GM12878 (cell line): Measurements from ENCODE around the gene CD300LG. TPM values are rescaled to one million over a fixed set of nuclear protein-coding genes. Genes with fewer than 3 reads are reported as not detected.

Experiments used
- ATAC-seq: fragments of 200-7000 bp; cut with Tn5 transposase; 3 replicates; pipeline ENCODE4 v1.9.1; 2020; ENCODE audit warnings: mild to moderate bottlenecking, moderate library complexity
- BruUV-seq: library from RNA; stranded (reverse); fragments of 400-500 nt; replicated peaks from 2 replicates; lab custom pipeline; 2021; lab: Mats Ljungman, UMichigan
- CTCF ChIA-PET: fragments of 300-600 bp; sonication (Branson Sonifier 250); formaldehyde crosslinking; extraction: SDS; loops from one replicate; lab custom pipeline; 2021; ENCODE audit warnings: inconsistent platforms; lab: Yijun Ruan, JAX
- POLR2A ChIA-PET: fragments of 350-600 bp; formaldehyde crosslinking; extraction: SDS; loops from one replicate; lab custom pipeline; 2021; ENCODE audit warnings: inconsistent platforms; lab: Charles Lee
- RAD21 ChIA-PET: fragments of 300-600 bp; sonication (Branson Sonifier 250); formaldehyde crosslinking; loops from one replicate; lab custom pipeline; 2023; ENCODE audit warnings: antibody characterized with exemption; ENCODE audit not compliant: unreplicated experiment; lab: Charles Lee
- SMC1A ChIA-PET: fragments of 300-600 bp; sonication (Branson Sonifier 250); formaldehyde crosslinking; loops from one replicate; lab custom pipeline; 2023; ENCODE audit not compliant: unreplicated experiment, uncharacterized antibody; lab: Charles Lee
- DNase-seq: peaks from one replicate; pipeline ENCODE4 v3.0.0-alpha.2; 2011; ENCODE audit warnings: low read depth, low spot score
- FAIRE-seq: peaks from 3 replicates; lab custom pipeline; 2011; peaks lifted over from hg19 to GRCh38; lab: Jason Lieb, UNC
- H2AFZ ChIP-seq: 2 replicates; pipeline ENCODE4 v1.6.0; 2011; ENCODE audit warnings: low read depth, low read length, control low read depth; ENCODE audit not compliant: control insufficient read depth
- H3K27ac ChIP-seq: 2 replicates; pipeline ENCODE4 v1.5.1; 2011; ENCODE audit warnings: control low read depth; ENCODE audit not compliant: control insufficient read depth, insufficient read depth
- H3K27me3 ChIP-seq, 2 experiments: replicated peaks in 1 of 2; 2 replicates each; pipeline versions ENCODE4 v1.6.0 to v1.6.1; 2011; ENCODE audit warnings: low read length in 1 of 2; ENCODE audit not compliant: control insufficient read depth in 2 of 2, insufficient read depth in 2 of 2
- H3K36me3 ChIP-seq, 2 experiments: 2 replicates each; pipeline ENCODE4 v1.5.1; 2011; ENCODE audit warnings: low read length in 1 of 2; ENCODE audit not compliant: control insufficient read depth in 2 of 2, insufficient read depth in 2 of 2
- H3K4me1 ChIP-seq: 2 replicates; pipeline ENCODE4 v1.6.1; 2011; ENCODE audit warnings: mild to moderate bottlenecking, low read length, moderate library complexity, mixed read lengths; ENCODE audit not compliant: control insufficient read depth, insufficient read depth
- H3K4me2 ChIP-seq: 2 replicates; pipeline ENCODE4 v1.6.0; 2011; ENCODE audit warnings: control low read depth; ENCODE audit not compliant: control insufficient read depth, insufficient read depth
- H3K4me3 ChIP-seq: fragments of 200-600 bp; sonication (generic); 2 replicates; pipeline ENCODE4 v1.5.1; 2016
- H3K79me2 ChIP-seq: 2 replicates; pipeline ENCODE4 v1.6.0; 2011; ENCODE audit warnings: low read length; ENCODE audit not compliant: control insufficient read depth, insufficient read depth
- H3K9ac ChIP-seq: 2 replicates; pipeline ENCODE4 v1.8.0; 2011; ENCODE audit warnings: low read length, control low read depth, mixed read lengths; ENCODE audit not compliant: control insufficient read depth, insufficient read depth
- H3K9me3 ChIP-seq: replicated peaks from 3 replicates; pipeline ENCODE4 v1.5.1; 2011; ENCODE audit warnings: mild to moderate bottlenecking, low read length; ENCODE audit not compliant: control insufficient read depth, insufficient read depth
- H4K20me1 ChIP-seq: 2 replicates; pipeline ENCODE4 v1.6.0; 2011; ENCODE audit not compliant: control insufficient read depth, insufficient read depth
- ASH2L ChIP-seq: fragments of 300-600, 200-600 bp; sonication (generic); IDR thresholded peaks from 2 replicates; pipeline ENCODE4 v1.6.1; 2017; ENCODE audit warnings: low read depth, mild to moderate bottlenecking, borderline replicate concordance
- JUND ChIP-seq: IDR thresholded peaks from 2 replicates; pipeline ENCODE4 v1.6.1; 2012; ENCODE audit warnings: low read depth, mild to moderate bottlenecking, low read length, improper control_type of control experiment, moderate library complexity
- MTA3 ChIP-seq: IDR thresholded peaks from 2 replicates; pipeline ENCODE4 v1.6.1; 2012; ENCODE audit warnings: low read length, inconsistent platforms, borderline replicate concordance
- NRF1 ChIP-seq: conservative IDR thresholded peaks from 2 replicates; pipeline ENCODE4 v1.6.1; 2011; ENCODE audit warnings: mild to moderate bottlenecking, low read depth, low read length, improper control_type of control experiment
- USF2 ChIP-seq: IDR thresholded peaks from 2 replicates; pipeline ENCODE4 v1.6.1; 2011; ENCODE audit warnings: low read depth, low read length, improper control_type of control experiment, borderline replicate concordance
- ZSCAN29 ChIP-seq: fragments of 450-650 bp; IDR thresholded peaks from 2 replicates; pipeline ENCODE4 v1.6.1; 2017; ENCODE audit warnings: mild to moderate bottlenecking, moderate library complexity
- WGBS: methylation state at CpG from one replicate; pipeline ENCODE4 v1.1.6; 2016; ENCODE audit warnings: low lambda C conversion rate; ENCODE audit not compliant: insufficient replicate concordance, insufficient coverage; ENCODE audit errors: missing lambda C conversion rate; 5-methylcytosine and 5-hydroxymethylcytosine counted together
- in situ Hi-C: fragments of 300-500 bp; cut with MboI; formaldehyde crosslinking; loops from 9 replicates; pipeline ENCODE4 v1.14.3; 2018; ENCODE audit warnings: mixed read lengths
- intact Hi-C: fragments of 100-400 bp; cut with micrococcal nuclease; formaldehyde crosslinking; loops from one replicate; pipeline ENCODE4 v1.14.2; 2022; ENCODE audit not compliant: unreplicated experiment
- polyA plus RNA-seq, 11 experiments: library from polyadenylated mRNA; depleted of rRNA in 4 of 11; unstranded in 6 of 11; stranded (reverse) in 5 of 11; fragments of >200 nt; fragmentation: Nextera tagmentation in 4 of 11; fragmentation: Illumina TruSeq in 1 of 11; extraction: Ambion mirVana in 4 of 11; extraction: Trizol in 1 of 11; gene quantifications; 1 replicate in 1 of 11; 2 replicates in 10 of 11; pipeline versions ENCODE4 v1.2.1 to v1.2.3, GENCODE V29; 2011 to 2016; ENCODE audit warnings: inconsistent platforms in 2 of 11, missing spikeins in 2 of 11, low read depth in 1 of 11
- total RNA-seq, 4 experiments: library from RNA; depleted of rRNA in 3 of 4; stranded (reverse); fragments of >200 nt in 3 of 4; fragmentation: Illumina TruSeq in 1 of 4; extraction: Trizol in 1 of 4; gene quantifications; 2 replicates each; pipeline versions ENCODE4 v1.2.1 to v1.2.3, GENCODE V29; 2013 to 2021
- TF ChIP-seq, protein P1 (sequence below): fragments of 450-650 bp; IDR thresholded peaks from 2 replicates; pipeline ENCODE4 v1.6.1; 2017; ENCODE audit warnings: mild to moderate bottlenecking
- TF ChIP-seq, protein P2 (sequence below): fragments of 450-650 bp; IDR thresholded peaks from 2 replicates; pipeline ENCODE4 v1.6.1; 2016; ENCODE audit warnings: mild to moderate bottlenecking, moderate library complexity, borderline replicate concordance

Gene CD300LG
- total and polyA plus RNA-seq, 10 of the 15 experiments (the other 5 are each of a cell fraction or from before 2014, with no cell fraction given), result not detected

DNA sequence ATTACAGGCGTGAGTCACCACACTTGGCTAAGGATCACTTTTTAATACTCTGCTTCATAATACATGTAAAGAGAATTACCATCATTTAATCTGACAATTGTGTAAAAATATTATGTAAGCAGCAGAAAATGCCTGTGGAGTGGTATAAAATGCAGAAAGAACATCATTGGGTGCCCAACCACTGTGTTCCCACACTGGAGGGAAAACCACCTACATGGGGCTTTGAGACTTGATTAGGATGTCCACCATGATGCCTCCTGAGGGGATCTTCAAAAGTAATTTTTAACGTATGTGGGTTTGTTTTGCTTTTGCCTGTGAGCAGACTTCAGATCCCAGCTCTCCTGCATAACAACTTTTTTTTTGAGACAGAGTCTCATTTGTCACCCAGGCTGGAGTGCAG, 47.9 kb upstream of the CD300LG start:
- no peaks in the 10 kb centered on the region for H3K4me1 ChIP-seq
- no peaks in the 10 kb centered on the region for H3K79me2 ChIP-seq
- no peaks in the 10 kb centered on the region for H3K36me3 ChIP-seq
- H4K20me1 ChIP-seq, result no peaks in the 10 kb centered on the region
- no peak for ATAC-seq
- intact Hi-C loops (no loop called here), in situ Hi-C loops (no loop called here)
- no peak overlapping the region for H3K27ac ChIP-seq
- no peak overlapping the region for H3K9ac ChIP-seq
- SMC1A ChIA-PET, result interaction anchor here (1.5 kb wide), 1 partner anchor 9 kb away, joined by 3 read pairs; no protein-coding TSS in a partner anchor
- RAD21 ChIA-PET, result no interaction called here
- H3K4me2 ChIP-seq, result no peak overlapping the region
- FAIRE-seq, result no peak
- CTCF ChIA-PET, result interaction anchor here (0.8 kb wide), 1 partner anchor 1399 kb away, joined by 3 read pairs; no protein-coding TSS in a partner anchor
- 44% methylated on average over 2 of the region's 2 CpGs for WGBS
- H2AFZ ChIP-seq, result no peak overlapping the region
- no TSS peak for BruUV-seq
- POLR2A ChIA-PET, result no interaction called here
- TF ChIP-seq ASH2L, result no peak
- no peak for TF ChIP-seq NRF1
- no peak for TF ChIP-seq ZSCAN29
- TF ChIP-seq, protein P1, sequence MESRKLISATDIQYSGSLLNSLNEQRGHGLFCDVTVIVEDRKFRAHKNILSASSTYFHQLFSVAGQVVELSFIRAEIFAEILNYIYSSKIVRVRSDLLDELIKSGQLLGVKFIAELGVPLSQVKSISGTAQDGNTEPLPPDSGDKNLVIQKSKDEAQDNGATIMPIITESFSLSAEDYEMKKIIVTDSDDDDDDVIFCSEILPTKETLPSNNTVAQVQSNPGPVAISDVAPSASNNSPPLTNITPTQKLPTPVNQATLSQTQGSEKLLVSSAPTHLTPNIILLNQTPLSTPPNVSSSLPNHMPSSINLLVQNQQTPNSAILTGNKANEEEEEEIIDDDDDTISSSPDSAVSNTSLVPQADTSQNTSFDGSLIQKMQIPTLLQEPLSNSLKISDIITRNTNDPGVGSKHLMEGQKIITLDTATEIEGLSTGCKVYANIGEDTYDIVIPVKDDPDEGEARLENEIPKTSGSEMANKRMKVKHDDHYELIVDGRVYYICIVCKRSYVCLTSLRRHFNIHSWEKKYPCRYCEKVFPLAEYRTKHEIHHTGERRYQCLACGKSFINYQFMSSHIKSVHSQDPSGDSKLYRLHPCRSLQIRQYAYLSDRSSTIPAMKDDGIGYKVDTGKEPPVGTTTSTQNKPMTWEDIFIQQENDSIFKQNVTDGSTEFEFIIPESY, result no peak
- TF ChIP-seq MTA3, result no peak
- TF ChIP-seq USF2, result no peak
- no peak for TF ChIP-seq JUND
- TF ChIP-seq, protein P2, sequence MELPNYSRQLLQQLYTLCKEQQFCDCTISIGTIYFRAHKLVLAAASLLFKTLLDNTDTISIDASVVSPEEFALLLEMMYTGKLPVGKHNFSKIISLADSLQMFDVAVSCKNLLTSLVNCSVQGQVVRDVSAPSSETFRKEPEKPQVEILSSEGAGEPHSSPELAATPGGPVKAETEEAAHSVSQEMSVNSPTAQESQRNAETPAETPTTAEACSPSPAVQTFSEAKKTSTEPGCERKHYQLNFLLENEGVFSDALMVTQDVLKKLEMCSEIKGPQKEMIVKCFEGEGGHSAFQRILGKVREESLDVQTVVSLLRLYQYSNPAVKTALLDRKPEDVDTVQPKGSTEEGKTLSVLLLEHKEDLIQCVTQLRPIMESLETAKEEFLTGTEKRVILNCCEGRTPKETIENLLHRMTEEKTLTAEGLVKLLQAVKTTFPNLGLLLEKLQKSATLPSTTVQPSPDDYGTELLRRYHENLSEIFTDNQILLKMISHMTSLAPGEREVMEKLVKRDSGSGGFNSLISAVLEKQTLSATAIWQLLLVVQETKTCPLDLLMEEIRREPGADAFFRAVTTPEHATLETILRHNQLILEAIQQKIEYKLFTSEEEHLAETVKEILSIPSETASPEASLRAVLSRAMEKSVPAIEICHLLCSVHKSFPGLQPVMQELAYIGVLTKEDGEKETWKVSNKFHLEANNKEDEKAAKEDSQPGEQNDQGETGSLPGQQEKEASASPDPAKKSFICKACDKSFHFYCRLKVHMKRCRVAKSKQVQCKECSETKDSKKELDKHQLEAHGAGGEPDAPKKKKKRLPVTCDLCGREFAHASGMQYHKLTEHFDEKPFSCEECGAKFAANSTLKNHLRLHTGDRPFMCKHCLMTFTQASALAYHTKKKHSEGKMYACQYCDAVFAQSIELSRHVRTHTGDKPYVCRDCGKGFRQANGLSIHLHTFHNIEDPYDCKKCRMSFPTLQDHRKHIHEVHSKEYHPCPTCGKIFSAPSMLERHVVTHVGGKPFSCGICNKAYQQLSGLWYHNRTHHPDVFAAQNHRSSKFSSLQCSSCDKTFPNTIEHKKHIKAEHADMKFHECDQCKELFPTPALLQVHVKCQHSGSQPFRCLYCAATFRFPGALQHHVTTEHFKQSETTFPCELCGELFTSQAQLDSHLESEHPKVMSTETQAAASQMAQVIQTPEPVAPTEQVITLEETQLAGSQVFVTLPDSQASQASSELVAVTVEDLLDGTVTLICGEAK, result no peak
- no peak for DNase-seq
- H3K9me3 ChIP-seq, result no peaks in the 10 kb centered on the region
- no peak overlapping the region for H3K4me3 ChIP-seq
- peaks cover 0 to 3% of the 10 kb centered on the region in 2 experiments; a peak in 1 of 4 replicates for H3K27me3 ChIP-seq
